ENCODE measurements around the gene ABHD2. TPM values are rescaled to one million over a fixed set of nuclear protein-coding genes. Genes with fewer than 3 reads are reported as not detected.

ABHD2 gene
- total RNA-seq, 4 donors from 2014 or later = 53.3 to 110 (median 68.6) TPM

DNA sequence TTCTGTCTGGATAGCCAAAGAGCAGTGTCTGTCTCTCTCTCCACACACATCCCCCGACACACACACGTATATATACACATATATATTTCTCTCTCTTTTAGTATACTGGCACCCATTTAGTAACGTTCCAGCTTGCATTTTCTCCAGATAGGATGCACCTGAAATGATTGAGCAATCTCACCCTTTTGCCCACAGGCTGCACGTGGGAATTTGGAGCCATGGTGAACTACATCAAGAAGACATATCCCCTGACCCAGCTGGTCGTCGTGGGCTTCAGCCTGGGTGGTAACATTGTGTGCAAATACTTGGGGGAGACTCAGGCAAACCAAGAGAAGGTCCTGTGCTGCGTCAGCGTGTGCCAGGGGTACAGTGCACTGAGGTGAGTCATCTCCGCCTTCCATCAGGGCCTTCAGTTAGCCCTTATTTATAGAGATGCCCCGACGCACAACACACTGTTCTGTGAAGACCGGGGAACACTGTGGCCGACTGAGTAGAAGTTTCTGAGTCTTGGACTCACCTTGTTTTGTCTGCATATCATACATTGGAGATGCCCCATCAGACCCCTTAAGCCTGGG is 87.4 kb downstream of the ABHD2 start:
- DNase-seq (ENCODE audit: low spot score) (no peak), ATAC-seq (ENCODE audit: low FRiP score) (no peak)
- no peak for TF ChIP-seq CTCF (IDR thresholded peaks at IDR 0.05)

DNA sequence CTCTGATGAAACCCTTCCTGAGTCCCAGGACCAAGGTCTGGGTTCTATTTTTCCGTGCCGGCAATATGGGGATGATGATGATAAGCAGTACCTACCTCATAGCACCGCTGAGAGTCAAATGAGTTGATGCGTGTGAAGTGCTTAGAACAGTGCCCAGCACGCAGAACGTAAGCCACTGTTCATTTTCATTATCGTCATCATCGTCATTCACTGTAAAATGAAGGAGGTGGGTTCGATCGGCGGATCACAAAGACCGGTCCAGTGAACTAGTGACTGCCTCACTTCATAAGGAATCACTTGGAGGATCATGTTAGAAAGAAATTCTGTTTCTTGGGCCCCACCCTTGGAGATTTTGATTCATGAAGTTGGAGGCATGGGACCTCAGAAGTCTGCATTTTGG is 88.9 kb downstream of the ABHD2 start:
- ATAC-seq (ENCODE audit: low FRiP score) (no peak), DNase-seq (ENCODE audit: low spot score) (no peak)
- TF ChIP-seq CTCF (IDR thresholded peaks at IDR 0.05) = no peak

- DNase-seq (ENCODE audit: low spot score) = no peak
- no peak for ATAC-seq (ENCODE audit: low FRiP score)
- TF ChIP-seq CTCF (IDR thresholded peaks at IDR 0.05) = peak in 1 of 3 donors; percentile 27
Measured at GRCh38 chr15:89177633-89178306, 89.5 kb downstream of the ABHD2 start.

DNA sequence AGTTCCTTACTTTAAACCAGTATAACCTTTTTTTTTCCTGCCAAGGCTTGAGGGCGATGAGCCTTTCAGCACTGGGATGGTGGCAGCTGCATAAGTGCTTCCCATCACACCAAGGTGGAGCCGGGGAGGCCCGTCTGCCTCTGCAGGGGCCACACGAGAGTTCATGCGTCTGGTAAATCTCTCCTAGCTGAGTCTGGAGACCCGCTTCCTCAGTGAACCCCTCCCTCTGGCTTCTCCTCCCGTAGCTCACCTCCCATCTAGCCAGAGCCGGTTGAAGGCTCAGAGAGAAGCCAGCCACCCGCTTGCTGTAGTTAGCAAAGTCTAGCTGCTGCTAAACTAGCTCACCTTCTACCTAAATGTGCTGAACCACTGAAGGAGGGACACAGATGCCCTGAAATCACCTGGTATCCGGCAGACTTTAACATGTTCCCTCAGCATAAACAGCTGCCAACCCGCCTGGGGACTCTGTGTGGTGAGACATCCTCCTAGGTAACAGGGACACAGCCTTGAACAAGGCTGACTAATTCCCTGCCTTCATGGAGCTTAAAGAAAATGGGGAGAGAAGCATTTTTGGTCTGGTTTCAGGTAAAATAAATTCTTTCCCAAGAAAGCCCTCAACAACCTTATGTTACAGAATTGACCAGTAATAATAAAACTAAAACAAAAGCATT is 90.2 kb downstream of the ABHD2 start:
- TF ChIP-seq CTCF (IDR thresholded peaks at IDR 0.05) = no peak
- DNase-seq (ENCODE audit: low spot score) (no peak), ATAC-seq (ENCODE audit: low FRiP score) (no peak)

GRCh38 chr15:89179966-89180875 is 92.0 kb downstream of the ABHD2 start:
- ATAC-seq (ENCODE audit: low FRiP score) (no peak), DNase-seq (ENCODE audit: low spot score) (no peak)
- no peak for TF ChIP-seq CTCF (IDR thresholded peaks at IDR 0.05)

GRCh38 chr15:89184357-89184756 is 96.1 kb downstream of the ABHD2 start:
- no peak for DNase-seq (ENCODE audit: low spot score)
- ATAC-seq (ENCODE audit: low FRiP score) = peak; percentile 76
- TF ChIP-seq CTCF (IDR thresholded peaks at IDR 0.05) = no peak

Measured in omental fat pad (tissue), 4 donors.